Body of pancreas (tissue), 4 donors: ENCODE data around the gene TIMM22. TPM values are rescaled to one million over a fixed set of nuclear protein-coding genes. Genes with fewer than 3 reads are reported as not detected.

ENCODE experiments used
- ATAC-seq: fragments of 150-250 bp; one replicate; pipeline ENCODE4 v1.9.1; 2016
- DNase-seq, 4 donors: peaks; one replicate each; pipeline ENCODE4 v3.0.0-alpha.2; 2019
- H3K27ac ChIP-seq, 4 donors: fragments of 200-600 bp; sonication (generic); 1 replicate in 3 of 4; 2 replicates in 1 of 4; pipeline versions ENCODE4 v1.5.1 to v1.6.1; 2016 to 2019; ENCODE audit warnings: mild to moderate bottlenecking in 1 of 4, mixed read lengths in 1 of 4, moderate library complexity in 1 of 4
- H3K27me3 ChIP-seq, 2 donors: fragments of 200-600 bp; sonication (generic); one replicate each; pipeline ENCODE4 v1.6.0; 2016; ENCODE audit warnings: mild to moderate bottlenecking in 1 of 2
- H3K36me3 ChIP-seq, 2 donors: fragments of 200-600 bp; sonication (generic); replicated peaks in 1 of 2; 2 replicates each; pipeline ENCODE4 v1.5.1; 2016; ENCODE audit warnings: low read depth in 2 of 2; ENCODE audit not compliant: insufficient read depth in 1 of 2
- H3K4me1 ChIP-seq: fragments of 200-600 bp; sonication (generic); one replicate; pipeline ENCODE4 v1.6.0; 2016
- H3K4me3 ChIP-seq, 2 donors: fragments of 200-600 bp; sonication (generic); 1 replicate in 1 of 2; 2 replicates in 1 of 2; pipeline ENCODE4 v1.5.1; 2016 to 2019
- H3K9me3 ChIP-seq, 3 donors: fragments of 200-600 bp; sonication (generic); 1 replicate in 2 of 3; 2 replicates in 1 of 3; pipeline ENCODE4 v1.5.1; 2016
- CTCF ChIP-seq, 7 experiments: fragments of 450-650 bp in 4 of 7; fragments of 200-600 bp in 3 of 7; sonication (generic) in 3 of 7; IDR thresholded peaks; one replicate each; pipeline ENCODE4 v1.5.1; 2016 to 2019; ENCODE audit warnings: antibody characterized with exemption in 7 of 7
- POLR2A ChIP-seq, 3 donors: fragments of 450-650 bp; IDR thresholded peaks; one replicate each; pipeline ENCODE4 v1.6.1; 2016; ENCODE audit warnings: antibody characterized with exemption in 3 of 3, mild to moderate bottlenecking in 2 of 3
- WGBS, 2 donors: methylation state at CpG; one replicate each; pipeline ENCODE4 v1.1.5; 2017; 5-methylcytosine and 5-hydroxymethylcytosine counted together
- intact Hi-C: fragments of 100-400 bp; cut with DNase I; formaldehyde crosslinking; loops from one replicate; pipeline ENCODE4 v1.15.1; 2023
- total RNA-seq, 2 donors: library from RNA; depleted of rRNA; stranded (reverse); fragments of >200 nt; gene quantifications; one replicate each; pipeline ENCODE4 v1.1.0, GENCODE V29; 2016

The TIMM22 gene
- total RNA-seq, 2 donors from 2014 or later: 4.3 to 9.3 TPM

- no peak for DNase-seq
- Histone ChIP-seq H3K4me3 (no peak overlapping the region), H3K27me3 (no peaks in the 10 kb centered on the region), H3K9me3 (no peaks in the 10 kb centered on the region), H3K36me3 (no peaks in the 10 kb centered on the region), H3K27ac (no peak overlapping the region), H3K4me1 (no peaks in the 10 kb centered on the region)
- intact Hi-C loops: no loop called here
- ATAC-seq: no peak
- WGBS, 2 donors: 79 to 87% methylated on average over 18 to 22 of the region's 32 CpGs
- TF ChIP-seq CTCF (IDR thresholded peaks at IDR 0.05) (no peak), POLR2A (IDR thresholded peaks at IDR 0.05) (no peak)
Measured at GRCh38 chr17:1022278-1023024, 25.5 kb downstream of the TIMM22 start.

DNA sequence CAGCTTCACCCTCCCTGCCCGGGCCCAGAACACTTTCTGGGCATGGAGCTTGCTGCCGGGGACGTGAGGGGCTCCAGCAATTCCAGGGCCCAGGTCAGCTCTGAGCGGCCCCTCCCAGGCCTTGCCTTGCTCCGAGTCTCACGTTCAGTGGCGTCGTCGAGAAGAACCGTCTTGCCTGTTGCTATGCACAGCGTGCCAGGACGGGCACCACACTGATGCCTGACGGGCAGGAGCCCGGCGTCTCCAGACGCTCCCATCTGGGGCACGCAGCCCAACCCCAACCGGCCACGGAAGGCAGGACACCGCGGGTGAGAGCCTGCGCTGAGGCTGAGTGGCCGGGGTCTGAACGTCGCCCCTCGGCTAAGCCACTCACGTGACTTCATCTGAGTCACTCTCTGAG is 27.1 kb downstream of the TIMM22 start:
- no peaks in the 10 kb centered on the region for H3K9me3 ChIP-seq
- no peaks in the 10 kb centered on the region for H3K4me1 ChIP-seq
- DNase-seq: no peak
- WGBS, 2 donors: 87 to 95% methylated on average over 5 to 27 of the region's 27 CpGs
- TF ChIP-seq POLR2A (IDR thresholded peaks at IDR 0.05) (no peak), CTCF (IDR thresholded peaks at IDR 0.05) (no peak)
- no peak overlapping the region for H3K4me3 ChIP-seq
- H3K36me3 ChIP-seq: no peaks in the 10 kb centered on the region
- H3K27me3 ChIP-seq: no peaks in the 10 kb centered on the region
- intact Hi-C loops: no loop called here
- no peak for ATAC-seq
- H3K27ac ChIP-seq: no peak overlapping the region

DNA sequence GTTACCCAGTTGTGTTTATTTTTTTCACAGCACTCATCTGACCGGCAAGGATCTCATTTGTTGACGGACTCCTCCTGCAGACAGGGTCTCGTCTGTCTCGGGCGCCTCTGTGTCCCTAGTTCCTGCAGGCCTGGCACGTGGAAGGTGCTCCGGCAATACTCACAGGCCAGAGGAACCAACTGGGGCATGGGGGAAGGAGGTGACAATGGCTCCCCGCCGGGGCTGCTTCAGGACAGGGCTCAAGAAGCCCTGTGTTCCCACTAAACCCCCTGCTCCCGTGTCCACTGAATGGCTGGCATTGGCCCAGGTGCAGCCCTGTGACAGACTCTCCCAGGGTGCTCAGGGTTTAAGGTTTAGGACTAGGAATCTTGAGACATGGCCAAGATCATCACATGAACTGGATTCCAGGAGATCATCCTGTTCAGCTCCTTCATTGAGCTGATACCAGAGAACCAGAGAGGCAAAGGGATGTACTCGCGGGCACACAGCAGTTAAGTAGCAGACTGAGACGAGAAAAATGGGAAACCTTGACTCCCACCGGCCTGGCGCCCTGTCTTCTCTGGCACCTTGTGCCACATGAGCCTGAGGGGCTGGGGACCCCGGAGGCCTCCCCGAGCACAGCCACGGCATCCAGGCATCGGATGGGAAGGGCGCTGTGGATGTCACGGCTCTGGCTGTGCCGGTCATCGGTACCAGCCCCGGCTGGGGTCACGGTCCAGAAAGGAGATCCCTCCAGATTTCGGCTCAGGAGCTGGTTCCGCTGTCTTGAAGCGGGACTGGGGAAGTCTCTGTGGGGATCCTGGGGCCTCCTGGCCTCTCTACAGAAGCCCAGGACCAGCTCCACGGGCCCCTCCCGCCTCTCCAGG is 29.0 kb downstream of the TIMM22 start:
- Histone ChIP-seq H3K4me1 (no peaks in the 10 kb centered on the region), H3K4me3 (no peak overlapping the region), H3K36me3 (no peaks in the 10 kb centered on the region), H3K27me3 (no peaks in the 10 kb centered on the region), H3K9me3 (no peaks in the 10 kb centered on the region), H3K27ac (no peak overlapping the region)
- intact Hi-C loops: no loop called here
- no peak for DNase-seq
- 79 to 85% methylated on average over 16 to 30 of the region's 30 CpGs for WGBS, 2 donors
- TF ChIP-seq CTCF (IDR thresholded peaks at IDR 0.05) (no peak), POLR2A (IDR thresholded peaks at IDR 0.05) (no peak)
- ATAC-seq: no peak

GRCh38 chr17:1026599-1026975 is 29.7 kb downstream of the TIMM22 start:
- DNase-seq (no peak), ATAC-seq (no peak)
- Histone ChIP-seq H3K27me3 (no peaks in the 10 kb centered on the region), H3K27ac (no peak overlapping the region), H3K36me3 (no peaks in the 10 kb centered on the region), H3K4me1 (no peaks in the 10 kb centered on the region), H3K4me3 (no peak overlapping the region), H3K9me3 (no peaks in the 10 kb centered on the region)
- intact Hi-C loops: no loop called here
- TF ChIP-seq POLR2A (IDR thresholded peaks at IDR 0.05): no peak
- TF ChIP-seq CTCF (IDR thresholded peaks at IDR 0.05): no peak
- WGBS, 2 donors: 84 to 100% methylated on average over 3 to 10 of the region's 10 CpGs
